Chondrocyte (in vitro differentiated cells): ENCODE measurements around the gene PDXP. TPM values are rescaled to one million over a fixed set of nuclear protein-coding genes. Genes with fewer than 3 reads are reported as not detected.

Experiments
- DNase-seq: peaks from one replicate; pipeline ENCODE4 v3.0.0; 2021; ENCODE audit warnings: mixed read lengths, low spot score
- H3K27ac Mint-ChIP-seq: one replicate; pipeline ENCODE4 v1.8.0; 2021; ENCODE audit warnings: mild to moderate bottlenecking, moderate library complexity, mixed read lengths; ENCODE audit not compliant: unreplicated experiment
- H3K27me3 Mint-ChIP-seq: 2 replicates; pipeline ENCODE4 v1.8.0; 2021; ENCODE audit warnings: low read depth, mixed read lengths
- H3K36me3 Mint-ChIP-seq: 2 replicates; pipeline ENCODE4 v1.8.0; 2021; ENCODE audit warnings: low read depth, mixed read lengths
- H3K4me1 Mint-ChIP-seq: 2 replicates; pipeline ENCODE4 v1.8.0; 2021; ENCODE audit warnings: low read depth, mild to moderate bottlenecking, mixed read lengths
- H3K4me3 Mint-ChIP-seq: one replicate; pipeline ENCODE4 v1.8.0; 2021; ENCODE audit warnings: mild to moderate bottlenecking, moderate library complexity, mixed read lengths; ENCODE audit not compliant: unreplicated experiment
- H3K9me3 Mint-ChIP-seq: 2 replicates; pipeline ENCODE4 v1.8.0; 2021; ENCODE audit warnings: low read depth, mixed read lengths
- CTCF ChIP-seq: fragments of 200-600 bp; sonication (generic); IDR thresholded peaks from 2 replicates; pipeline ENCODE4 v1.5.0; 2021; ENCODE audit warnings: antibody characterized with exemption, mild to moderate bottlenecking, moderate library complexity
- total RNA-seq: library from RNA; stranded (reverse); gene quantifications from 3 replicates; pipeline ENCODE4 v1.2.1, GENCODE V29; 2021

Gene PDXP
- total RNA-seq, 1 donor from 2014 or later, result 14.8 TPM

GRCh38 chr22:37638391-37639069 is 20.0 kb upstream of the PDXP start:
- H3K27me3 Mint-ChIP-seq, result no peaks in the 10 kb centered on the region
- no peak for TF ChIP-seq CTCF
- H3K4me1 Mint-ChIP-seq, result peaks cover 36% of the 10 kb centered on the region
- H3K4me3 Mint-ChIP-seq, result peak overlapping the region; percentile 57
- no peak for DNase-seq
- no peak overlapping the region for H3K27ac Mint-ChIP-seq
- no peaks in the 10 kb centered on the region for H3K36me3 Mint-ChIP-seq
- no peaks in the 10 kb centered on the region for H3K9me3 Mint-ChIP-seq

- Mint-ChIP-seq H3K27me3 (no peaks in the 10 kb centered on the region), H3K4me3 (peak within 1 kb of the TSS; percentile 64), H3K9me3 (no peaks in the 10 kb centered on the region), H3K4me1 (peaks cover 30% of the 10 kb centered on the region), H3K36me3 (no peaks in the 10 kb centered on the region), H3K27ac (no peak within 1 kb of the TSS)
- no peak for DNase-seq
- peak; percentile 11 for TF ChIP-seq CTCF
Measured at GRCh38 chr22:37639070-37639760, 19.3 kb upstream of the PDXP start, which contains the start of gene SH3BP1. SH3BP1 (plus strand) TSS chr22:37639669; CDS start chr22:37639788, 119 bp downstream.

- H3K4me1 Mint-ChIP-seq, result peaks cover 23% of the 10 kb centered on the region
- no peak for DNase-seq
- H3K36me3 Mint-ChIP-seq, result no peaks in the 10 kb centered on the region
- H3K27me3 Mint-ChIP-seq, result no peaks in the 10 kb centered on the region
- TF ChIP-seq CTCF, result no peak
- H3K4me3 Mint-ChIP-seq, result peak overlapping the region; percentile 64
- H3K27ac Mint-ChIP-seq, result no peak overlapping the region
- no peaks in the 10 kb centered on the region for H3K9me3 Mint-ChIP-seq
Measured at GRCh38 chr22:37639771-37640590, 18.5 kb upstream of the PDXP start.

GRCh38 chr22:37640591-37641560 is 17.6 kb upstream of the PDXP start:
- H3K4me1 Mint-ChIP-seq, result peaks cover 23% of the 10 kb centered on the region
- H3K4me3 Mint-ChIP-seq, result peak overlapping the region; percentile 64
- no peaks in the 10 kb centered on the region for H3K36me3 Mint-ChIP-seq
- no peak for TF ChIP-seq CTCF
- H3K27me3 Mint-ChIP-seq, result no peaks in the 10 kb centered on the region
- DNase-seq, result no peak
- H3K9me3 Mint-ChIP-seq, result no peaks in the 10 kb centered on the region
- H3K27ac Mint-ChIP-seq, result no peak overlapping the region
